Left cardiac atrium (tissue), 4 donors: Measurements from ENCODE around the gene HCFC2. TPM values are rescaled to one million over a fixed set of nuclear protein-coding genes. Genes with fewer than 3 reads are reported as not detected.

Experiments used
- ATAC-seq, 2 donors: fragments of 200-7000 bp; cut with Tn5 transposase; one replicate each; pipeline ENCODE4 v1.9.1; 2020; ENCODE audit warnings: mild to moderate bottlenecking in 2 of 2, moderate library complexity in 2 of 2
- DNase-seq: peaks from one replicate; pipeline ENCODE4 v3.0.0-alpha.2; 2020
- intact Hi-C, 2 donors: fragments of 100-400 bp; cut with DNase I; formaldehyde crosslinking; loops; one replicate each; pipeline versions ENCODE4 v1.14.1 to v1.15.1; 2022 to 2023
- total RNA-seq, 2 donors: library from RNA; stranded (reverse); fragmentation: NEBNext Ultra II Directional; extraction: Animal tissue kit (Norgen Biotek cat#: 25700); gene quantifications; one replicate each; pipeline ENCODE4 v1.2.1, GENCODE V29; 2021
- donor health status: DM: no; HTN: yes; CAD: no.
- donor health status: DM: no; HTN: yes; CAD: no; lungs with severe emphysema.
- donor health status: DM: yes; HTN: yes; CAD: no.
- donor health status: Dilated cardiomyopathy.

The HCFC2 gene
- total RNA-seq, 2 donors from 2014 or later: 9.2 to 10.2 TPM

DNA sequence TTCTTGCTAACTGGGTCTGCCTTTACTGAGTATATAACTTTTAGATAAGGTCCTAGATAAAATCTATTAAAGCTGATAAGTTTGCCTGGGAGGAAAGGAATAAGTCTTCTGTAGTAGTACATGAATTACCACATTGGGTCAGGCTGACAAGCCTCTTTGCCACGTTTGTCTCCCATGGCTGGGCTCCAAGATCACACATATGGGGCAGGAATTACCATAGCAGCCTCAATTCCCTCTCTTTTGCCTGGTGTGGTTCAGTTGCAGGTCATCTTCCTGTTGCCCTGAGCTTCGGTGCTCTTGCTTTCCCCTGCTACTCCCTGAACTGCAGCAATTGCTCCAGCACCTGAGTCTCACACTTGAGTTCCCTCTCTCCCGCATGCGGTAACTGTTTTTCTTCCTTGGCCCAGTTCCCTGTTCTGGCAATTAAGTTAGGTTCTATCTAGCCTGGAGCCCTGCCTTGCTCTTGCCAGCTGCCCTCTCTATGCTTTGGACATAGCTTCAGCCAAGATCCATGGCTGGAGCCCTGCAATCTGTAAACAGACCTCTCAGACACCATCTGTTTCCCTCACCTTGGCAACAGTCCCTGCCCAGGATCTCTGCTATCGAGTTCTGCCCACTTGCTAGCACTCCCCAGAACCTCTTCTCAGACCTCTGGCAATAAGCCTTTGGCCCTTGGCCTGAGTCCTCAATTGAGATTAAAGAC, 8.5 kb upstream of the HCFC2 start:
- peak; percentile 97 to 98 for ATAC-seq
- intact Hi-C loops: no loop called here
- DNase-seq: peak; percentile 84

DNA sequence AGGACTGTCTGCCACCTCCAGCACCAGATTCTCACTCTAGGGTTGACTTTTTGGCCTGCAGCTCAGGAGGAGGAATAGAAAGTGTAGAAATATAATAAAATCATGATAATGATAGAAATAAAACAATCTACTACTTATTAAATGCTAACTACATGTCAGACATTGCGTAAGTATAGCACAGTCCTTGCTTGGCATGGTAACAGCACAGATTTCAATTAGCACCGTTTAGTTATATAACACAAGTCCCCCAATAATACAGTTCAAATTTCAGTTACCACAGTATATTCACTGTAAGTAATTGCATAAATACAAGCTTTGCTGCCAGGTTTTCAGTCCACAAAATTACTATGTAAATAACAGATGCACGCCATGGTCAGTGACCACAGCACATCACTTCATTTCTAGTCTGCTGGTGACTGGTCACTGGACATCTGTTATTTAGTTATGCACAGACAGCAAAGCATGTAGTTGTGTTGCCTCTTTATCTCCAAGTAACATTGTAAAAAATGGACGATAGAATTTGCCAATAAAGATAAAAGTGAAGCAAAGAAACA, 7.8 kb upstream of the HCFC2 start:
- intact Hi-C loops: no loop called here
- ATAC-seq (no peak), DNase-seq (no peak)

- DNase-seq: no peak
- no peak for ATAC-seq
- intact Hi-C loops: no loop called here
Measured at GRCh38 chr12:104057771-104058197, 6.5 kb upstream of the HCFC2 start.

- DNase-seq: no peak
Measured at GRCh38 chr12:104058802-104059201, 5.5 kb upstream of the HCFC2 start.

GRCh38 chr12:104059963-104060362, 4.4 kb upstream of the HCFC2 start:
- ATAC-seq (no peak), DNase-seq (no peak)
- intact Hi-C loops: loop anchor here in 1 of 2 donors (5.0 to 10.0 kb wide), 2 partner anchors 47 to 105 kb away; a partner anchor contains a TSS

More at GRCh38 chr12:104058802-104059201, 5.5 kb upstream of the HCFC2 start:
- intact Hi-C loops: no loop called here
- ATAC-seq: no peak

DNA sequence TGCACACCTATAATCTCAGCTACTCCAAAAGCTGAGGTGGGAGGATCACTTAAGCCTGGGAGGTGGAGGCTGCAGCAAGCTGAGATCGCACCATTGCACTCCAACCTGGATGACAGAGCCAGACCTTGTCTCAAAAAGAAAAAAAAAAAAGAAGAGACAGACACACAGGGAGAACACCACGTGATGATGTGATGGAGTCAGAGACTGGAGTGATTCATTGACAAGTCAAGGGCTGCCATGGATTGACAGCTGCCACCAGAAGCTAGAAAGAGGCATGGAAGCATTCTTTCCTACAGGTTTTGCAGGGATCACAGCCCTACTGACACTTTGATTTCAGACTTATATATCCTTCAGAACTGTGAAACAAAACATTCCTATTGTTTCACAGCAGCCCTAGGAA, 3.5 kb upstream of the HCFC2 start:
- intact Hi-C loops: loop anchor here in 1 of 2 donors (5.0 to 10.0 kb wide), 2 partner anchors 47 to 106 kb away; a partner anchor contains a TSS
- ATAC-seq: no peak
- DNase-seq: no peak

GRCh38 chr12:104063712-104064030, 660 bp upstream of the HCFC2 start:
- intact Hi-C loops: loop anchor here in 1 of 2 donors (5.0 to 10.0 kb wide), 2 partner anchors 44 to 109 kb away; a partner anchor contains a TSS
- ATAC-seq (peak; percentile 23 to 37), DNase-seq (no peak)

GRCh38 chr12:104064842-104065427, 604 bp downstream of the HCFC2 start:
- intact Hi-C loops: loop anchor here in 1 of 2 donors (5.0 to 10.0 kb wide), 2 partner anchors 42 to 110 kb away; a partner anchor contains a TSS
- peak; percentile 40 to 42 for ATAC-seq

GRCh38 chr12:104072099-104072498, 7.8 kb downstream of the HCFC2 start:
- intact Hi-C loops: no loop called here
- no peak for ATAC-seq
- DNase-seq: no peak

More at GRCh38 chr12:104064842-104065427, 604 bp downstream of the HCFC2 start:
- peak; percentile 38 for DNase-seq

DNA sequence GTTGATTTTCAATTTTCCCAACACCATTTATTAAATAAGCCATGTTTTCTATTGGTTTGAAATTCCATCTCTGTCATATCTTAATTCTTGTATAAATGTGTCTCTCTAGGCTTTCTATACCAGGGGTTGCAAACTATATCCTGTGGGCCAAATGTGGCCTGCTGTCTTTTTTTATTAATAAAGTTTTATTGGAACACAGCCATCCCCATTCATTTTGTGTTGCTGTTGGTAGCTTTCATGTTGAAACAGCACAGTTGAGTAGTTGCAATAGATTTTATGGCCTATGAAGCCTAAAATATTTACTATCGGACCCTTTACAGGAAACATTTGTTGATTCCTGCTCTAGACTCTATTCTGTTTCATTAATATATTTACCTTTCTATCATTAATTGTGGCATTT, 9.4 kb downstream of the HCFC2 start:
- ATAC-seq (no peak), DNase-seq (no peak)
- intact Hi-C loops: no loop called here

GRCh38 chr12:104079024-104079423, 14.7 kb downstream of the HCFC2 start:
- intact Hi-C loops: no loop called here
- DNase-seq (no peak), ATAC-seq (peak; percentile 53 to 69)

DNA sequence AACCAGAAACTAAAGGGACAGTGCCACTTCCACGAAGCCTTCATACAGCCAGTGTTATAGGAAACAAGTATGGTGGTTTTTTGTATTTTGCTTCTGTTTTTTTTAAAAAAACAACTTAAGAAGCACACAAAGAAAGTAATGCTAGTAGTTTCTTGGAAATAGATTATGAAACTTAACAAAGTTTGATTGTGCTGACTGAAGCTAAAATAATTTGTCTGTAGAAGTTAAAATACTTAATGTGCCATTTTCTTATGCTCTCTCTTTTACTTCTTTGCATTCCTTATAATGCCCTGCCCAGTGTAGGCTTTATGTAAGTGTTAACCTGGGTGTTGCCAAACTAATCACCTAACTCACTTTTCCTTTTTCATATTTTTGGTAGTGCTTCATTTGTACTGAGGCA, 16.4 kb downstream of the HCFC2 start:
- intact Hi-C loops: no loop called here
- no peak for ATAC-seq
- DNase-seq: no peak

DNA sequence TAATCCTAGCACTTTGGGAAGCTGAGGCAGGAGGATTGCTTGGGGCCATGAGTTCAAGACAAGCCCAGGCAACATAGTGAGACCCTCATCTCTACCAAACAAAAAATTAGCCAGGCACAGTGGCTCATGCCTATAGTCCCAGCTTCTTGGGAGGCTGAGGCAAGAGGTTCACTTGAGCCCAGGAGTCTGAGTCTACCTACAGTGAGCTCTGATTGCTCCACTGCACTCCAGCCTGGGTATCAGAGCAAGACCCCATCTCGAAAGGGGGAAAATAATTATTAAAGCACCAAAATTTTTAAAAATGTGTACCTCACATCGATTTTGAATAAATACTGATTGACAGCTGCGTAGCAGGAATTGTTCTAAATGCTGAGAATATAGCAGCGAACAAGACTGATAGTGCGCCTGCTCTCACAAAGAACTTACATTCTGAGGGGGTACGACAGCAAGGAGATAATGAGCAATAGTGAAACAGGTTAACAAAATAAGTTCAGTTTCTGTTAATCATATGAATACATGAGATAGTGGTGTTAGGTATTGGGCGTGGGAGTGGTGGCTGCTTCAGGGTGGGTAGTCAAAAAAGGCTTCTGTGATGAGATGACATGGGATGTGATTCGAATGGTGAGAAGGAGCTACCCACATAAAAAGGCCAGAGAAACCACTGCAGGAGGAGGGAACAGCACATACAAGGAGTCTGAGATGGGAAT, 19.6 kb downstream of the HCFC2 start:
- DNase-seq (no peak), ATAC-seq (no peak)
- intact Hi-C loops: no loop called here

- intact Hi-C loops: no loop called here
- no peak for DNase-seq
- ATAC-seq: no peak
Measured at GRCh38 chr12:104090685-104091084, 26.4 kb downstream of the HCFC2 start.

DNA sequence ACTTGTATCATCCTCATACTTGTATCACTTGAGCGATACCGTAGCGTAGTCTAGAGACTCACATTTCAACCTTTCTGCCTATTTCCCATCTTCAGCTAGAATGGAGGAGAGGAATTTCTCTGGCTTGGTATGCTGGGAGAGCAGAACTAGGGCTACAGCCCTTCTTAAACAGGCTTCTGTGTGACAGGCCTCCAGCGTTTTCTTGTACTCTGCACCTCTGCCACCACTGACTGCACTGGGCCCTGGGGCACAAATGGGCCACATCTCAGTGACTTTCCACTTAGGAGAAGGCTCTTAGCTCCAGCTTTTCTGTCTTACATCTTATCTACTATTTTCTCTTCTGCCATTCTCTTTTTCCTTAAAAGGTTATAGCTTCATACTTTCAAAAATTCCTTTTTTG, 26.8 kb downstream of the HCFC2 start:
- intact Hi-C loops: no loop called here

GRCh38 chr12:104094284-104094683, 30.0 kb downstream of the HCFC2 start:
- intact Hi-C loops: no loop called here
- DNase-seq (no peak), ATAC-seq (no peak)

More for the DNA sequence above, 26.8 kb downstream of the HCFC2 start:
- ATAC-seq (no peak), DNase-seq (no peak)

GRCh38 chr12:104095289-104095688, 31.0 kb downstream of the HCFC2 start:
- no peak for ATAC-seq
- intact Hi-C loops: no loop called here
- DNase-seq: no peak

GRCh38 chr12:104097954-104098353, 33.6 kb downstream of the HCFC2 start:
- ATAC-seq (no peak), DNase-seq (no peak)
- intact Hi-C loops: no loop called here

GRCh38 chr12:104105461-104105860, 41.1 kb downstream of the HCFC2 start:
- intact Hi-C loops: loop anchor here (5.0 to 10.0 kb wide), 5 partner anchors 43 to 481 kb away; partner anchors contain the start of gene HCFC2 (in 1 of the 2)
- DNase-seq: no peak
- ATAC-seq: no peak

DNA sequence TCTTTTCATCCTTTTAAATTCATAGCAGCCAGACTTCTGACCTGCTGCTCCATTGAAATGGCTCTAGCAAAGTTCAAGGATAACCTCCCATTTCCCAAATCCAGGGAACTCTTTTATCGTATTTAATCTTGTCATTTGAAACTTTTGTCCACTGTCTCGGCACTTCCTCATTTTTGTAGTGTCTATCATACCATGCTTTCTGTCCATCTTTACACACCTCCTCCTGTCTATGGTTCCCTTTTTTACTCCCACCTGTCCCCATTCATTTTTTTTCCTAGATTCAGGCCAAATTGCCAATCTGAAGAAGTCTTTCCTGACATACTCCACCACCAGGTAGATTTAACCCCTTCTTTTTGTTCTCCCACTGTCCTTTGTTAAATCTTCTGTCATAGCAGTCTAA, 42.6 kb downstream of the HCFC2 start:
- DNase-seq (no peak), ATAC-seq (no peak)
- intact Hi-C loops: loop anchor here (5.0 to 10.0 kb wide), 5 partner anchors 45 to 482 kb away; partner anchors contain the start of gene HCFC2 (in 1 of the 2)
